ENCODE measurements around the gene CALR. TPM values are rescaled to one million over a fixed set of nuclear protein-coding genes. Genes with fewer than 3 reads are reported as not detected.
"Not testable (repeated sequence)": the region's sequence is repeated elsewhere in the genome, so short reads cannot be mapped to it uniquely, and the experiment has no call there.

Gene CALR
- total RNA-seq (ENCODE audit: low replicate concordance): 1,188 and 1,294 TPM in 2 replicates
- long read RNA-seq, transcript CALR-201 (9 exons, 1,903 nt): major isoform, 361 of 397 reads
- long read RNA-seq, partial matches to known transcripts: 22 of 397 reads
- long read RNA-seq, other reads (novel, unspliced or antisense): 14 of 397 reads

DNA sequence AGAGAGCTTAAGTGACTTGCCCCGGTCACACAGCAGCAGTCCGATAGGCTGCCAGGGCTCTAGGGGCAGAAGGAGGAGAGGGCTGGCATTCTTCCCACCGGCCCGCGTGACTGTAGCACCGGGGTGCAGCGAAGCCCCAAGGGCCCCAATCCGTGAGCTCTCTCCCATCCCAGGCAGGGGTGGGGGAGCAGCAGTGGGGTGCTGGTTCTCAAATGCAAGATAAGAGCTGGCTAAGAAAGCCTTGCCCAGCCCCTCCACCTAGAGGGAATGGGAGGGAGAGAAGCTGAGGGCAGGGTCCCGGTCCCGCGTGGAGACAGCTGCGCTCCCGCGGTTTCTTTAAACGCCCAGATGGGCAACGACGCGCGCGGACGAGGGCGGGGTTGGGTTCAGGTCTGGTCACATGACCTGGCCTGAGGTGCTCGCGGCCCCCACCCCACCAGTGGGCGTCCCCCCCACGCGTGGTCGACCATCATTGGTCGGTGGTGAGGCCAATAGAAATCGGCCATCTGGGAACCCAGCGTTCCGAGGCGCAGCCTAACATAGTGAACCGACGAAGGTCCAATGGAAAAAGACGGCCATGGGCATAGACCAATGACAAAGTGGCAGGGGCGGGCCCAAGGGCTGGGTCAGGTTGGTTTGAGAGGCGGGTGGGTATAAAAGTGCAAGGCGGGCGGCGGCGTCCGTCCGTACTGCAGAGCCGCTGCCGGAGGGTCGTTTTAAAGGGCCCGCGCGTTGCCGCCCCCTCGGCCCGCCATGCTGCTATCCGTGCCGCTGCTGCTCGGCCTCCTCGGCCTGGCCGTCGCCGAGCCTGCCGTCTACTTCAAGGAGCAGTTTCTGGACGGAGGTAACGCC lies at the start of gene CALR:
Gene CALR, plus strand, starts transcription at position 683 of the 852 bp plus-strand sequence. Its CDS starts 71 bp downstream, at position 754.
- TF ChIP-seq, protein P1, sequence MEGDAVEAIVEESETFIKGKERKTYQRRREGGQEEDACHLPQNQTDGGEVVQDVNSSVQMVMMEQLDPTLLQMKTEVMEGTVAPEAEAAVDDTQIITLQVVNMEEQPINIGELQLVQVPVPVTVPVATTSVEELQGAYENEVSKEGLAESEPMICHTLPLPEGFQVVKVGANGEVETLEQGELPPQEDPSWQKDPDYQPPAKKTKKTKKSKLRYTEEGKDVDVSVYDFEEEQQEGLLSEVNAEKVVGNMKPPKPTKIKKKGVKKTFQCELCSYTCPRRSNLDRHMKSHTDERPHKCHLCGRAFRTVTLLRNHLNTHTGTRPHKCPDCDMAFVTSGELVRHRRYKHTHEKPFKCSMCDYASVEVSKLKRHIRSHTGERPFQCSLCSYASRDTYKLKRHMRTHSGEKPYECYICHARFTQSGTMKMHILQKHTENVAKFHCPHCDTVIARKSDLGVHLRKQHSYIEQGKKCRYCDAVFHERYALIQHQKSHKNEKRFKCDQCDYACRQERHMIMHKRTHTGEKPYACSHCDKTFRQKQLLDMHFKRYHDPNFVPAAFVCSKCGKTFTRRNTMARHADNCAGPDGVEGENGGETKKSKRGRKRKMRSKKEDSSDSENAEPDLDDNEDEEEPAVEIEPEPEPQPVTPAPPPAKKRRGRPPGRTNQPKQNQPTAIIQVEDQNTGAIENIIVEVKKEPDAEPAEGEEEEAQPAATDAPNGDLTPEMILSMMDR (conservative IDR thresholded peaks at IDR 0.05): no peak
- Mint-ChIP-seq H3K36me3 (peaks cover 32% of the 10 kb centered on the region), H3K4me1 (ENCODE audit: unreplicated experiment) (peaks cover 26% of the 10 kb centered on the region), H3K9me3 (no peaks in the 10 kb centered on the region), H3K4me3 (peak within 1 kb of the TSS; percentile 99), H3K27me3 (peaks cover 3% of the 10 kb centered on the region), H3K27ac (peak within 1 kb of the TSS; percentile 98)
- DNase-seq (ENCODE audit: extremely low spot score, unreplicated experiment): peak; percentile 98

DNA sequence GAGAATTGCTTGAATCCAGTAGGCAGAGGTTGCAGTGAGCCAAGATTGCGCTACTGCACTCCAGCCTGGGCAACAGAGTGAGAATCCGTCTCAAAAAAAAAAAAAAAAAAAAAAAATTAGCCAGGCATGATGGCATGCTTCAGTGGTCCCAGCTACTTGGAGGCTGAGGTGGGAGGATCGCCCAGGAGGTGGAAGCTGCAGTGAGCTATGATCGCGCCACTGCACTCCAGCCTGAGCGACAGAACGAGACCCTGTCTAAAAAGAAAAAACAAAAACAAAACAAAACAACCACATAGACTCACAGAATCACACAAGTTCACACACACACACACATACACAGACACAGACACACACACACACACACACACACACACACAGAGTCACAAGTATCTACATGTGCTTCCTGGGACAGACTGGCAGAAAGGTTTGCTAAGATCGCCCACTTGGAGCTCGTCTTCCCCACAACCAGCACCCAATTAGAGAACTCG lies 48.1 kb upstream of the CALR start:
- not testable (repeated sequence) for DNase-seq (ENCODE audit: extremely low spot score, unreplicated experiment); H3K9me3 Mint-ChIP-seq; H3K4me1 Mint-ChIP-seq (ENCODE audit: unreplicated experiment); H3K36me3 Mint-ChIP-seq
- peaks cover 21% of the 10 kb centered on the region for H3K27me3 Mint-ChIP-seq
- peak overlapping the region; percentile 92 for H3K27ac Mint-ChIP-seq
- peak overlapping the region; percentile 99 for H3K4me3 Mint-ChIP-seq

DNA sequence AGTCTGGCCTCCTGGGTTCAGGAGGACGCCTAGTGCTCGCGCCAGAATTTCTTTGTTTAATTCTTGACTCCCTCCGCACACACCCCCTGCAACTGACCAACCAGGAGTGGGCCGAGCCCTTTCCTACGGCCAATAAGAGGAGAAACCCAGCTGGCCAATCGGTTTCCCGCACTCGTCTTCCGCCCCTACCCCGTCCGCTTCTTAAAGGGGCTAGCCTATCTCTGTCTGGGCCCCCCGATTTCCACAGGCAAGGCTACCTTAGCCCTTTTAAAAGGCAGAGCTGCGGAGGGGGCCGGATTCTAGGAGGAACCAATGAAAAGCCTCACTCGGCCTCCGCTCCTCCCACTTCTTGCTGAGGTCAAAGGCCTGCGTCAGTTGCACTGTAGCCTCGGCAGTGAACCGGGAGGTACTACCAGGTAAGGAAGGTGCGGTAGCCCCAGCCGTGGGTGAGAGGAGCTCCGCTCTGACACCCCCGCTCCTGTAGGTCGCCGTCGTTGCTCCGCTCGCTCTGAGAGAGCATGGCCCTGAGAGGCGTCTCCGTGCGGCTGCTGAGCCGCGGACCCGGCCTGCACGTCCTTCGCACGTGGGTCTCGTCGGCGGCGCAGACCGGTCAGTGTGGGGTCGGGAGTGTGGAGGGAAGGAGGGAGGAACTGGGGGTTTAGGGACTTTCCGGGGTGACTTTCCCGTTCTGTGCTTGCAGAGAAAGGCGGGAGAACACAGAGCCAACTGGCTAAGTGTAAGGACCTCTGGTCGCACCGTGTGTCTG lies 47.4 kb upstream of the CALR start, which contains the start of gene GCDH:
Gene GCDH, plus strand, starts transcription at position 374 of the 766 bp plus-strand sequence. Its CDS starts 145 bp downstream, at position 519.
- Mint-ChIP-seq H3K27me3 (peaks cover 21% of the 10 kb centered on the region), H3K36me3 (peaks cover 5% of the 10 kb centered on the region), H3K4me1 (ENCODE audit: unreplicated experiment) (peaks cover 9% of the 10 kb centered on the region), H3K4me3 (peak within 1 kb of the TSS; percentile 99), H3K27ac (peak within 1 kb of the TSS; percentile 92), H3K9me3 (no peaks in the 10 kb centered on the region)
- peak; percentile 94 for DNase-seq (ENCODE audit: extremely low spot score, unreplicated experiment)
- TF ChIP-seq, protein P1 (conservative IDR thresholded peaks at IDR 0.05): no peak

DNA sequence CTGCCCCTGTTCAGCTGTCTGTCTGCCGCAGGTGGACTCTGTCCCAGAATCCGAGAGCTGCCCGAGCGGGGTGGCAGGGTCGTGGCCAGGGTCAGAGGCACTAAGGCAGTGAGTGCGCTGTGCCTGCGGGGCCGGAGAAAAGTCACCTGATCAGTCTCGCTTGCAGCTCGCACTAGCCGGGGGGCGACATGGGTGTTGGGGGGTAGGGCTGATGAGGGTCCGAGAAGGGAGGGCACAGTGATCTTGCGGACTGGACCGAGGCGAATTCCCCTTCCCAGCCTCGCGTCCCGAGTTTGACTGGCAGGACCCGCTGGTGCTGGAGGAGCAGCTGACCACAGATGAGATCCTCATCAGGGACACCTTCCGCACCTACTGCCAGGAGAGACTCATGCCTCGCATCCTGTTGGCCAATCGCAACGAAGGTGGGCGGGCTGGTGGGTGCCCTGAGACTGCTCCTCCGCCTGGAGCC lies 46.8 kb upstream of the CALR start:
- Mint-ChIP-seq H3K9me3 (no peaks in the 10 kb centered on the region), H3K27ac (peak overlapping the region; percentile 92), H3K36me3 (peaks cover 5% of the 10 kb centered on the region), H3K4me3 (peak overlapping the region; percentile 99), H3K27me3 (peaks cover 15% of the 10 kb centered on the region), H3K4me1 (ENCODE audit: unreplicated experiment) (peaks cover 9% of the 10 kb centered on the region)
- DNase-seq (ENCODE audit: extremely low spot score, unreplicated experiment): no peak
- TF ChIP-seq, protein P1 (conservative IDR thresholded peaks at IDR 0.05): no peak

DNA sequence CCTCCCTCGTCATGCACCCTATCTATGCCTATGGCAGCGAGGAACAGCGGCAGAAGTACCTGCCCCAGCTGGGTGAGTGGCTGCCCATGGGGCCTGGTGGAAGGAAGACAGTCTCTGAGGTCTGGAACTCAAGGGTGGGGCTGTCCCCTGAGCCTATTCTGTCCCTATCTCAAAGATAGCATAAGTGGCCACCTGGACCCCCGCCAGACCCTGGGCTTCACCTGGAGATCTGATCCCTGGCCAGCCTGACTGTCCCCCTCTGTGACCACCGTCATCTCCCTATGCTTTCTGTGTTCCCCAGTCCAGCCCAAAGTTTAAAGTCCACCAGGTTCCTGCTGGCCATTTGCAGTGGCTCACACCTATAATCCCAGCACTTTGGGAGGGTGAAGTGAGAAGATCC lies 44.8 kb upstream of the CALR start:
- Mint-ChIP-seq H3K9me3 (no peaks in the 10 kb centered on the region), H3K27ac (no peak overlapping the region), H3K27me3 (no peaks in the 10 kb centered on the region), H3K4me3 (peak overlapping the region; percentile 62), H3K4me1 (ENCODE audit: unreplicated experiment) (peaks cover 9% of the 10 kb centered on the region), H3K36me3 (peaks cover 5% of the 10 kb centered on the region)
- TF ChIP-seq, protein P1 (conservative IDR thresholded peaks at IDR 0.05): no peak
- no peak for DNase-seq (ENCODE audit: extremely low spot score, unreplicated experiment)

All from type B pancreatic cell (in vitro differentiated cells).